Stimulated activated CD8-positive, alpha-beta memory T cell treated with anti-CD3 and anti-CD28 coated beads, Interleukin-2, amount 100 ng/mL, for 48 hours (primary cell): ENCODE data around the gene PPP2R2B.

Experiments
- DNase-seq, 2 donors: peaks; one replicate each; pipeline ENCODE4 v3.0.0-alpha.2; 2020; ENCODE audit warnings: low read depth in 2 of 2

Gene PPP2R2B

DNA sequence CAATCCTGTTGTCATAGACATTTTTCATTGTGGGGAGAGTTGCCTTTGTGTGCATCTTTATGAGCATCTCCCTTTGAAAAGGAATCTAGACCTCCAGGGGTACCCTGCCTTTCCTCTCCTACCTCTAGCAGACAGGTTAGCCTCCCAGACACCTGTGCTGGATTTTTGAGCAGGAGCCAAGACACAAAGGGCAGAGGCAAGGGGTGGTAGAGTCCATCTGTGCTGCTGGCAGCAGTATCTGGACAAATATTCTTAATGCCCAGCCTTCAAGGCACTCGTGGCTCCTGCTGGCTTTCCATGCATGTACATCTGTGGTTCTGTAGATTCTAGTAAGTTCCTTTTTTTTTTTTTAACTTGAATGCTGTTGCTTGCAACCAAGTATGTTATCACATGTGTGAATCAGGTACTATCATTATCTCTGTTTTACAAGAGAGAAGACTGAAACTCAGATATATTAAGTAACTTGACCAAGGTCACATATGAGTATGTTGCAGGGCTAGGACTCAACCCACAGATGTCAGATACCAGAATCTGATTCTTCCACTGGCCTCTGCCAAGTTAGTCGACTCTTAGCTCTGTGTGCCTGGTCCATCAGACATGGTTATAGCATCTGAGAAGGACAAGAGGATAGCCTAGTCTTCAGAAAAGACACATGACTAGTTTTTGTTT lies 329.6 kb downstream of the PPP2R2B start:
- no peak for DNase-seq

DNA sequence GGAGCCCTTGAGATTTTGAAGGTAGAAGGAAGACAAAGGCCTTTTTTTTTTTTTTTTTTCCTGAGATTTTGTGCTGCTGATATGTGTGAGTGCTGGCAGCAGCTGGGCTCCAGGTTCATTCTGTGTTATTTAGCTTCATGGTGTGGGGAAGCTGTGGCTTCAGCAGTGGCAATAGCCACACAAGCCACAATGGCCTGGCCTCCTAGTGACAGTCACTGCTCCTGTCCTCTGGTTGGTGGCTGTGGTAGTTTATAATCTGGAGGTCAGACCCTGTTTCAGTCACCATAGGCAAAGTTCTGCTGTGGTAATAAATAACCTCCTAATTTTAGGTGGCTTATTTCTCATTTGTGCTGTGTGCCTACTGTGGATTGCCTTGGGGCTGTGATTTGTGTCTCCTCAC lies 334.3 kb downstream of the PPP2R2B start:
- no peak for DNase-seq

DNA sequence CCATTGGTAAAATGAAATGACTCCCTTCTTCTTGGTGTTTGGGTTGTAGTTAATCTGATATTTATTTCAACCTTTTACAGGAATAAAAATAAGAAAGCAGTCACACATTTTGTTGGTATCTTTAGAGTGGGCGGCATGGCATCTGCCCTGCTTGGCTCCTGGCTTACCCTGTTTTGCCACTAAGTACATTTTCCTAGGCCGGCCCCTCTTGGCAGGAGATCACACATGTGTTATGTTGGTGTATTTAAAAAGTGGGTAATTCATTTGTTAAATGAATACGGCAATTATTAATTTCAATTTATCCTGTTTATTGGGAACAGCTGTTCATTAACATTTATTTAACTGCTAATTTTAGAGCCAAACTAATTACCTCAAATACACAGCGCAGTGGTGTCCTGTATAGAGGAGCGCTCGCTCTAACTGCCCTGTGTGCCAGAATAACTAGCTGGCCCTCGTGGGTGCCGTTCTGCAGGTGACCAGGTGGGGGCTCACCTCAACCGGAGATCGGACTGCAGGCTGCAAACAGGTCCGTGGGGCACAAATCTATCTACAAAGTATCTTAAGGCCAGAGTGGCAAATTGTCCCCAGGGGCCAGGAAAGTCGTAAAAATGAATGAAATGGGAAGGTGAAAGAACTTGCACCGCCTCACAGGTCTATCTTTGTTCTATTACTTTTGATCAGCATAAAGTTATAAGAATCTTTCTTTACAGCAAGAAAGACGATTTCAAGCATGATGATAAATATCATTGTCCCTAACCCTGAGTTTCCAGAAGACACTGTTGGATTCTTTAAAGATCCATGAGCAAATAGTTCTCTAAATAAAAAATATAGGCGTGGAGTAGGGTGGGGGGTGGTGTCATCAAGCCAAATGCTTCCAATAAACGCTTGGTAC lies 336.4 kb downstream of the PPP2R2B start:
- peak; percentile 39 to 52 for DNase-seq

DNA sequence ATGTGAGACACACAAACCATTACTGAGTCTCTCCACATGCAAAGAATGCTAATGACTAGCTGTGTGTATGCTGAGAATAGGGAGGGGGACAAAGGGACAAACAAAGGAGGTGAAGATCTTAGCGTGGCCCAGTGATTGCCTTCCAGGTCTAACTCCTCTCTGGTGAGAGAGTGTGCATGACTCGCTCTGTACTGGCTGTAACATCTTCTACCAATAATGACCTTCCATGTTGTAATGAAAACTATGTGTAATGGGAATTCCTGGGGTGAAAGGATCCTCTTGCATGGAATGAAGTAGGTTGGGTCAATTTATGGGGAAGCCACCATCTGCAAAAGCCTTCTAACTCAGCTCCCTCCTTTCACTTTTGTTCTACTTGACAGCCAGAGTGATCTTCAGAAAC lies 338.1 kb downstream of the PPP2R2B start:
- DNase-seq: no peak

DNA sequence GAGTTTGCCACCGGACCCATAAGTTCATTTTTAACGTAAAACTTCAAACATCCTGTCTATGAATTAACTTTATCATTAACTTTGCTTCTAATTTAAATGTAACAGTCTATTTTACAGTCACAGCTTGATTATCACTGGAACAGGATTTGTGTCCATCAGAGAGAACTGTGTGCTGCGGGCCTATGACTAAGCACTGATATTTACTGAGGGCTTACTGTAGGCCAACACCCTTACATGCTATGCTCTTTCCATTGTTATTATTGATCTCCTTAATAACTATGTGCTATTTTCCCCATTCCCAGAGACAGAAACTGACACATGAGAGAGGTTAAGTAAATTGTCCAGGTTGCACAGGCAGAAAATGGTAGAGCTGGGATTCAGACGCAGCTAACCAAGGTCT lies 338.6 kb downstream of the PPP2R2B start:
- DNase-seq: no peak

DNA sequence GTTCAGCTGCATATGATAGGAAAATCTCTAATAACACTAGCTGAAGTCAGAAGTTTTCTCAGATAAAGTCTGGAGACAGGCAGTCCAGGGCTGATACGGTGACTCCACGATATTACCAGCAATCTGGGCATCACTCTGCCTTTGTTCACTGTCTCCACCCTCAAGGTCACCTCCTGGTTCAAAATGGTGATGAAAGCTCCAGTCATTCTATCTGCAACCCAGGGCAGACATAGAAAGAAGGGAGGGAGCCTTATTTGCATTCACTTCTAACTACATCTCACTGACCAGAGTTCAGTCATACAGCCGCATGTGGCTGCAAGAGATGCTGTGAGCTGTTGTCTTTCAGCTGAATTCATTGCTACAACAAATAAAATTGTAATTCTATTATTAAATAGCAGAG lies 340.1 kb downstream of the PPP2R2B start:
- no peak for DNase-seq

DNA sequence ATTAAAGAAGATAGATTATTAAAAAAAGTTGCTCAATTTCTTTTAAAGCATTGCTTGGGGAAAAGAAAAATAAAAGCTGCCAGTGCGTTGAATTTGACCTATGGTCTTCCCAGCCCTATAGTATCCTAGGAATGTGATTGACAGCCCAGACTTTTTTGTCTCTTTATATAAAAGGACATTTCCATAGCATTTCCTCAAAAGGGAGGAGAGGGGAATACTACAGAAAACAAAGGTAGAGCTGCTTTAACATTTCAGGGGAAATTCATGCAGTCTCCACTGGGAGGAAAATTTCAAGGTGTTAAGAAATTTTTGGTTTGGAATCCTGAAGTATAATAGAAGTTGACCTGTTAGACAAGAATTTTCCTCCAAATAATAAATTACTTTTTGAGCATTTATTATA lies 344.7 kb downstream of the PPP2R2B start:
- DNase-seq: no peak

DNA sequence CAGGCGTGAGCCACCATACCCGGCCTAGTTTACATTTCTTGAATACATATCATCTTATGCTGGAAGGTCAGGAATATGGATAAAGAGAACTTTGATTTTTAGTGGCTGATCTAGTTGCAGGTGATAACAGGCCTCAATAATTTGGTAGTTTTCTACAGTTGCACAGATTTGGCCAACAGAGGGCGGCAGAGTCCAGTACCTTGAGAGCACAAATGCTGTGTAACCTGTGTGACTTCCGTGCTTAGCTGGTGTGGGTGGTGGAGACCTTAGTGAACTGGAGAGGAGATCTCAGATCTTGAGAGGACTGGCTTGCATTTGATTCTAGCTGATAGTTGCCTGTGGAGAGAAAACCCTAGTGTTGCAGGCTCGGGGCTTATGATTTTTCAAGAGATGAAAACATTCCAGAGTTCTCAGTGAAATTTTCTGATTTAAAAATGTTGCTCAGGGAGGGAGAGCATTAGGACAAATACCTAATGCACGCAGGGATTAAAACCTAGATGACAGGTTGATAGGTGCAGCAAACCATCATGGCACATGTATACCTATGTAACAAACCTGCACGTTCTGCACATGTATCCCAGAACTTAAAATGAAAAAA lies 345.2 kb downstream of the PPP2R2B start:
- peak; percentile 66 for DNase-seq
